Heart right ventricle (tissue), 16 donors: ENCODE measurements around the gene ASIC3. TPM values are rescaled to one million over a fixed set of nuclear protein-coding genes. Genes with fewer than 3 reads are reported as not detected.

Source experiments
- ATAC-seq, 8 donors: fragments of 200-7000 bp; cut with Tn5 transposase; one replicate each; pipeline ENCODE4 v1.9.1; 2020; ENCODE audit warnings: mild to moderate bottlenecking in 8 of 8, moderate library complexity in 8 of 8, moderate number of reproducible peaks in 1 of 8
- DNase-seq, 2 donors: peaks; one replicate each; pipeline ENCODE4 v3.0.0-alpha.2; 2020
- H3K27ac ChIP-seq, 10 donors: fragments of 200-600 bp; sonication (generic) in 2 of 10; one replicate each; pipeline versions ENCODE4 v1.5.0 to v1.8.0; 2020 to 2022; ENCODE audit warnings: mild to moderate bottlenecking in 3 of 10
- H3K27me3 ChIP-seq, 7 donors: fragments of 200-600 bp; one replicate each; pipeline ENCODE4 v1.8.0; 2021 to 2022; ENCODE audit warnings: mild to moderate bottlenecking in 2 of 7
- H3K36me3 ChIP-seq, 9 donors: fragments of 200-600 bp; sonication (generic) in 1 of 9; one replicate each; pipeline versions ENCODE4 v1.5.0 to v1.8.0; 2020 to 2022; ENCODE audit warnings: mild to moderate bottlenecking in 2 of 9
- H3K4me1 ChIP-seq, 9 donors: fragments of 200-600 bp; sonication (generic) in 1 of 9; one replicate each; pipeline versions ENCODE4 v1.5.0 to v1.8.0; 2020 to 2022; ENCODE audit warnings: mild to moderate bottlenecking in 4 of 9
- H3K4me3 ChIP-seq, 10 donors: fragments of 200-600 bp; sonication (generic) in 2 of 10; one replicate each; pipeline versions ENCODE4 v1.5.0 to v1.8.0; 2020 to 2022; ENCODE audit warnings: mild to moderate bottlenecking in 7 of 10, moderate library complexity in 2 of 10
- H3K9me3 ChIP-seq, 11 donors: fragments of 200-600 bp in 10 of 11; sonication (generic) in 2 of 11; one replicate each; pipeline versions ENCODE4 v1.5.0 to v1.8.0; 2013 to 2022; ENCODE audit warnings: mild to moderate bottlenecking in 2 of 11, control low read depth in 1 of 11, moderate library complexity in 1 of 11
- CTCF ChIP-seq, 9 donors: fragments of 200-600 bp; sonication (generic) in 2 of 9; IDR thresholded peaks; one replicate each; pipeline versions ENCODE4 v1.5.0 to v1.8.0; 2021 to 2022; ENCODE audit warnings: antibody characterized with exemption in 9 of 9, mild to moderate bottlenecking in 5 of 9, moderate library complexity in 1 of 9
- WGBS, 2 donors: extraction: QIAGEN DNeasy Blood & Tissue Kit; methylation state at CpG; one replicate each; pipeline ENCODE4 v1.1.7; 2013; ENCODE audit warnings: inconsistent platforms in 1 of 2; 5-methylcytosine and 5-hydroxymethylcytosine counted together
- intact Hi-C, 10 donors: fragments of 100-400 bp; cut with DNase I; formaldehyde crosslinking; loops; one replicate each; pipeline versions ENCODE4 v1.11.1 to v1.14.2; 2022
- polyA plus RNA-seq, 2 donors: library from polyadenylated mRNA; stranded (reverse); fragments of 200-250 nt; gene quantifications; one replicate each; pipeline ENCODE4 v1.2.3, GENCODE V29; 2013
- total RNA-seq, 10 donors: library from RNA; stranded (reverse); fragmentation: NEBNext Ultra II Directional in 3 of 10; extraction: Animal tissue kit (Norgen Biotek cat#: 25700) in 3 of 10; gene quantifications; one replicate each; pipeline versions ENCODE4 v1.2.1 to v1.2.4, GENCODE V29; 2021 to 2023
- donor health status: Arrhythmogenic right ventricular cardiomyopathy.
- donor health status: ischemic (EF 13 %, LVEDD 7.1; RV severe dilation, severe dysfunction).
- donor health status: healthy with polysubstance abuse.
- donor health status: DM: no; HTN: yes; CAD: no.
- donor health status: DM: no; HTN: no; CAD: no.
- donor health status: ischemic (EF 25% LVEDD 6.9; RV normal size, moderate dysfunction).
- donor health status: ischemic (EF 25% LVEDD 5.7; RV mildly dilated, moderate dysfunction).
- donor health status: healthy.
- donor health status: DM: yes; HTN: yes; CAD: no.
- donor health status: Ischemic cardiomyopathy.
- donor health status: ischemic (EF 35%, LVEDD 5.7; RV mildly dilated, moderate dysfunction).
- donor health status: nonischemic (EF 11% LVEDD 7.7; RV severe dilation, severe dysfunction).
- donor health status: DM: yes; HTN: yes; CAD: no.
- donor health status: PGD.
- donor health status: ischemic (EF 29% LVEDD 5.4; RV normal size, mild dysfunction).
- donor health status: nonischemic (EF 23%, LVEDD 6.1; RV moderate dilation, normal function).

Gene ASIC3
- total and polyA plus RNA-seq, 12 donors, result 3.2 to 38.8 (median 5.6) TPM

- TF ChIP-seq CTCF (IDR thresholded peaks at IDR 0.05), result no peak
- no peak for ATAC-seq
- DNase-seq, result no peak
- Histone ChIP-seq H3K27ac (no peak overlapping the region), H3K4me1 (peaks cover 0 to 21% (median 7%) of the 10 kb centered on the region in 9 donors), H3K9me3 (no peaks in the 10 kb centered on the region), H3K27me3 (no peaks in the 10 kb centered on the region), H3K4me3 (no peak overlapping the region), H3K36me3 (peaks cover 0 to 79% (median 0%) of the 10 kb centered on the region in 9 donors)
- 94 to 98% methylated on average over 13 of the region's 13 CpGs for WGBS, 2 donors
- intact Hi-C loops, result loop anchor here in 1 of 10 donors (10.0 kb wide), 1 partner anchor 566 kb away; no protein-coding TSS in a partner anchor
Measured at GRCh38 chr7:151000897-151001495, 47.3 kb upstream of the ASIC3 start.

GRCh38 chr7:151001546-151001945 is 46.8 kb upstream of the ASIC3 start:
- Histone ChIP-seq H3K27me3 (no peaks in the 10 kb centered on the region), H3K27ac (no peak overlapping the region), H3K36me3 (peaks cover 0 to 85% (median 0%) of the 10 kb centered on the region in 9 donors), H3K4me1 (peaks cover under 1 to 23% (median 7%) of the 10 kb centered on the region in 9 donors), H3K4me3 (no peak overlapping the region), H3K9me3 (no peaks in the 10 kb centered on the region)
- no peak for TF ChIP-seq CTCF (IDR thresholded peaks at IDR 0.05)
- intact Hi-C loops, result loop anchor here in 1 of 10 donors (10.0 kb wide), 1 partner anchor 567 kb away; no protein-coding TSS in a partner anchor
- ATAC-seq (no peak), DNase-seq (no peak)
- 94 to 96% methylated on average over 16 of the region's 16 CpGs for WGBS, 2 donors

- 77 to 82% methylated on average over 12 of the region's 12 CpGs for WGBS, 2 donors
Measured at GRCh38 chr7:151003572-151003971, 44.8 kb upstream of the ASIC3 start.

GRCh38 chr7:151005566-151005965 is 42.8 kb upstream of the ASIC3 start:
- Histone ChIP-seq H3K9me3 (no peaks in the 10 kb centered on the region), H3K4me3 (no peak overlapping the region), H3K27me3 (peaks cover 0 to 3% (median 0%) of the 10 kb centered on the region in 7 donors), H3K4me1 (peaks cover 10 to 49% (median 36%) of the 10 kb centered on the region in 9 donors), H3K27ac (no peak overlapping the region), H3K36me3 (peaks cover 0 to 58% (median 0%) of the 10 kb centered on the region in 9 donors)
- no peak for TF ChIP-seq CTCF (IDR thresholded peaks at IDR 0.05)
- DNase-seq (no peak), ATAC-seq (no peak)
- WGBS, 2 donors, result 80 to 86% methylated on average over 9 of the region's 9 CpGs
- intact Hi-C loops, result loop anchor here in 1 of 10 donors (10.0 kb wide), 1 partner anchor 571 kb away; no protein-coding TSS in a partner anchor

More at GRCh38 chr7:151003572-151003971, 44.8 kb upstream of the ASIC3 start:
- Histone ChIP-seq H3K9me3 (no peaks in the 10 kb centered on the region), H3K4me3 (no peak overlapping the region), H3K27ac (no peak overlapping the region), H3K36me3 (peaks cover 0 to 73% (median 0%) of the 10 kb centered on the region in 9 donors), H3K27me3 (no peaks in the 10 kb centered on the region), H3K4me1 (peaks cover 10 to 31% (median 24%) of the 10 kb centered on the region in 9 donors)
- TF ChIP-seq CTCF (IDR thresholded peaks at IDR 0.05), result no peak
- intact Hi-C loops, result loop anchor here in 1 of 10 donors (10.0 kb wide), 1 partner anchor 569 kb away; no protein-coding TSS in a partner anchor
- DNase-seq (no peak), ATAC-seq (no peak)
